ENCODE data around the gene CSMD2.
A peak's percentile ranks its signal among the peaks of the same experiment; 100 is the strongest.
"Not testable (repeated sequence)": the region's sequence is repeated elsewhere in the genome, so short reads cannot be mapped to it uniquely, and the experiment has no call there.

CSMD2 gene

GRCh38 chr1:34164771-34165391 lies at the start of gene CSMD2:
CSMD2 (minus strand) TSS chr1:34165230; CDS start chr1:34165097, 133 bp downstream.
- peak; percentile 80 for DNase-seq

- no peak for DNase-seq
Measured at GRCh38 chr1:34213956-34214355, 48.9 kb upstream of the CSMD2 start.

GRCh38 chr1:34212673-34213072 lies 47.6 kb upstream of the CSMD2 start:
- DNase-seq, result no peak

GRCh38 chr1:34199927-34200326 lies 34.9 kb upstream of the CSMD2 start:
- DNase-seq, result no peak

- no peak for DNase-seq
Measured at GRCh38 chr1:34192621-34193020, 27.6 kb upstream of the CSMD2 start.

- DNase-seq, result no peak
Measured at GRCh38 chr1:34190692-34191091, 25.7 kb upstream of the CSMD2 start.

GRCh38 chr1:34188985-34189384 lies 24.0 kb upstream of the CSMD2 start:
- DNase-seq, result no peak

GRCh38 chr1:34188418-34188817 lies 23.4 kb upstream of the CSMD2 start:
- no peak for DNase-seq

- no peak for DNase-seq
Measured at GRCh38 chr1:34186741-34187494, 21.9 kb upstream of the CSMD2 start.

- DNase-seq, result not testable (repeated sequence)
Measured at GRCh38 chr1:34183381-34183780, 18.4 kb upstream of the CSMD2 start.

- no peak for DNase-seq
Measured at GRCh38 chr1:34178072-34178471, 13.0 kb upstream of the CSMD2 start.

GRCh38 chr1:34176830-34177603 lies 12.0 kb upstream of the CSMD2 start, which contains the start of gene C1orf94:
C1orf94 (plus strand) TSS chr1:34176907; CDS start chr1:34177790, 883 bp downstream.
- no peak for DNase-seq

GRCh38 chr1:34175744-34176143 lies 10.7 kb upstream of the CSMD2 start:
- DNase-seq, result no peak

- DNase-seq, result no peak
Measured at GRCh38 chr1:34167389-34167788, 2.4 kb upstream of the CSMD2 start.

- no peak for DNase-seq
Measured at GRCh38 chr1:34166625-34167361, 1.8 kb upstream of the CSMD2 start.

- DNase-seq, result no peak
Measured at GRCh38 chr1:34166191-34166624, 1.2 kb upstream of the CSMD2 start.

- peak; percentile 37 for DNase-seq
Measured at GRCh38 chr1:34165422-34165921, 442 bp upstream of the CSMD2 start.

GRCh38 chr1:34163792-34164731 lies 968 bp downstream of the CSMD2 start:
- peak; percentile 56 for DNase-seq

GRCh38 chr1:34162852-34163766 lies 1.9 kb downstream of the CSMD2 start:
- DNase-seq, result peak; percentile 13

- DNase-seq, result no peak
Measured at GRCh38 chr1:34156739-34157138, 8.3 kb downstream of the CSMD2 start.
